GM13976 (cell line): ENCODE data around the gene BCL2L14.
"Not testable (repeated sequence)": the region's sequence is repeated elsewhere in the genome, so short reads cannot be mapped to it uniquely, and the experiment has no call there.

Source experiments
- DNase-seq: peaks from one replicate; pipeline ENCODE4 v3.0.0; 2012; ENCODE audit warnings: low spot score
- in situ Hi-C: fragments of 300-500 bp; cut with MboI; formaldehyde crosslinking; loops from one replicate; pipeline ENCODE4 v1.12.0; 2022; ENCODE audit warnings: low sequenced_read_pairs, mixed read lengths, inconsistent platforms; ENCODE audit not compliant: unreplicated experiment
- TF ChIP-seq, protein P1 (sequence below): IDR thresholded peaks from 2 replicates; pipeline ENCODE4 v1.5.1; 2012; ENCODE audit warnings: borderline replicate concordance, mild to moderate bottlenecking; ENCODE audit not compliant: insufficient read depth; ENCODE audit errors: extremely low read depth, missing control alignments, control extremely low read depth

BCL2L14 gene

DNA sequence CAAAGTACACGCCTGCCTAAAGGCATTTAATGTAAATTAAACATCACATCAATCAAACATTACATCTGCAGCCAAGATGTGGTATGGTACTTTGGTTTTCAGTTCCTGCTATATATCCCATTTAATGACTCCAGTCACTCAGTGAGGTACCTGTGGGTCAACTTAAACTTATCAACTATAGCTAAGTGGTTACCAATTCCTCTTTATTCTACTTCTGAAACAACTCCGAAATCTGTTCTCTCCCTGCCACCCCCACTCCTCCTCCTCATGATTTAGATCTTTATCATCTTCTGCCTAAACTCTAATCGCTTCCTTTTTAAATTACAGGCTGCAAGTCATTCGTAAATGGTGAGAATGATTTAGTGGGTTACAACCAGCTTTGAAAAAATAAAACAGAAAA is 57.9 kb downstream of the BCL2L14 start:
- no peak for DNase-seq
- in situ Hi-C loops: no loop called here
- TF ChIP-seq, protein P1, sequence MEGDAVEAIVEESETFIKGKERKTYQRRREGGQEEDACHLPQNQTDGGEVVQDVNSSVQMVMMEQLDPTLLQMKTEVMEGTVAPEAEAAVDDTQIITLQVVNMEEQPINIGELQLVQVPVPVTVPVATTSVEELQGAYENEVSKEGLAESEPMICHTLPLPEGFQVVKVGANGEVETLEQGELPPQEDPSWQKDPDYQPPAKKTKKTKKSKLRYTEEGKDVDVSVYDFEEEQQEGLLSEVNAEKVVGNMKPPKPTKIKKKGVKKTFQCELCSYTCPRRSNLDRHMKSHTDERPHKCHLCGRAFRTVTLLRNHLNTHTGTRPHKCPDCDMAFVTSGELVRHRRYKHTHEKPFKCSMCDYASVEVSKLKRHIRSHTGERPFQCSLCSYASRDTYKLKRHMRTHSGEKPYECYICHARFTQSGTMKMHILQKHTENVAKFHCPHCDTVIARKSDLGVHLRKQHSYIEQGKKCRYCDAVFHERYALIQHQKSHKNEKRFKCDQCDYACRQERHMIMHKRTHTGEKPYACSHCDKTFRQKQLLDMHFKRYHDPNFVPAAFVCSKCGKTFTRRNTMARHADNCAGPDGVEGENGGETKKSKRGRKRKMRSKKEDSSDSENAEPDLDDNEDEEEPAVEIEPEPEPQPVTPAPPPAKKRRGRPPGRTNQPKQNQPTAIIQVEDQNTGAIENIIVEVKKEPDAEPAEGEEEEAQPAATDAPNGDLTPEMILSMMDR: no peak

DNA sequence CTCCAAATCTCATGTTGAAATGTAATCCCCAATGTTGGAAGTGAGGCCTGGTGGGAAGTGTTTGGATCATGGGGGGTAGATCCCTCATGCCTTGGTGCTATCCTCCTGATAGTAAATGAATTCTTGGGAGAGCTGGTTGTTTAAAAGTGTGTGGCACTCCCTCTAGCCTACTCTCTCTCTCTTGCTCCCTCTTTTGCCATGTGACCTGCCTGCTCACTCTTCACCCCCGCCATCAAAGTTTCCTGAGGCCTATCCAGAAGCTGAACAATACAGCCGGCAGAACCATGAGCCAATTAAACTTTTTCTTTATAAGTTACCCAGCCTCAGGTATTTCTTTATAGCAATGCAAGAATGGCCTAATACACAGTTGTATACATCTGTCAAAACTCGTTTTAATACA is 62.5 kb downstream of the BCL2L14 start:
- in situ Hi-C loops: no loop called here
- DNase-seq: no peak
- TF ChIP-seq, protein P1: no peak

DNA sequence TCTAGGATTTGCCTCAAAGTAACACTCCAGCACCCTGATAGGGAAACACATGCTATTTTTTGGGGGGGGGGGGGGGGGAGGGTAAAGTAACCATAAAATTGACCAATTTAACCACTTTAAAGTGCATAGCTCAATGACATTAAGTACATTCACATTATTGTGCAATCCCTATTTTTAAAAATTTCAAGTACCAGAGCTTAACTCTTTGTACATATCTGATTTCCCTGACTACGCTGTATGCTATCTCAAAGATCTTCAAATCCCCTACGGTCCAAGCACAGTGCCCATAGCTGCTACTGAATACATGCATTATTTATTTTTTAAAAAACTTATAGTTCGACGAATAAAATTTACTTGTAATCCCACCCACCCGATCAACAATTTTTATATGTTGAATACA is 63.0 kb downstream of the BCL2L14 start:
- TF ChIP-seq, protein P1: no peak
- no peak for DNase-seq
- in situ Hi-C loops: no loop called here

DNA sequence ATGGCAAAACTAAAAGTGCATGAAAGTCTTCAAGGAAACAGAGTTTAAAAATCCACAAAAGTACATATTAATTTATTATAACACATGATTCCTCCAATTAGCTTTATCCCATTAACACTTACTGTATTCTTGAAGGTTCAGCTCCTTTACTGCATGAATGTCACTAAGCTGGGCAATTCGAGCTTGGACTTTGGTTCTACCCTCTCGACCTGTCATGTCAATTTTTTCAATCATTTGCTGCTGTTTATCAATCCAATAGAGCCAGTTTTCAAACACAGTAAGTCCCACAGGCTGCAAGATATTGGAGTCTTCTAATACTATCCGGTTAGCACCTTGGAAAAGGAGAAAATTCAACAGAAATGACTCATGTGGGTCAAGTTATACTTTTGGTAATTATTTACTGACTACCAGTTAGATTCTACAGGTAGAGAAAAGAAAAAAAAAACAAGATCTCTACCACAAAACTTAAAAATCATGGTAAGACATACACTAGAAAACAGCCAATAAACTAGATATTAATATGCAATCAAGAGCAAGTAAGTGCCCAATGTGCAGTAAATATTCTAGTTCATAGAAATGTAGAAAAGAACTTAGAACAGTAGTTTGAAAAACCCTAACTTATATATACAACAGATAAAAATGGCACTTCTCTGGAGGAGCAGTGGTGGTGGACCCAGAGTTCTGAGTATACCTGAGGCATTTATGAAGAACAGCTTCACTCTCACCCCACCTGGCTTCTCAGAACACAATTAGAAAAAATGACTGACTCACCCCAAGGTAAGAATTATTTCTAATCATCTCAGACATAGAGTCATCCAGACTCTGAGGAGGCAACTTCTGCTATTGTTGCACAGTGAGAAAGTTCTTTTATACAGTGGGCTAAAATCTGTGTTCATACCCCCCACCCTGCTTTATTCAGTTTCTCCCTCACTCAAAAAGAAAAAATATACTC is 67.7 kb downstream of the BCL2L14 start:
- DNase-seq: no peak
- TF ChIP-seq, protein P1: no peak
- in situ Hi-C loops: no loop called here

DNA sequence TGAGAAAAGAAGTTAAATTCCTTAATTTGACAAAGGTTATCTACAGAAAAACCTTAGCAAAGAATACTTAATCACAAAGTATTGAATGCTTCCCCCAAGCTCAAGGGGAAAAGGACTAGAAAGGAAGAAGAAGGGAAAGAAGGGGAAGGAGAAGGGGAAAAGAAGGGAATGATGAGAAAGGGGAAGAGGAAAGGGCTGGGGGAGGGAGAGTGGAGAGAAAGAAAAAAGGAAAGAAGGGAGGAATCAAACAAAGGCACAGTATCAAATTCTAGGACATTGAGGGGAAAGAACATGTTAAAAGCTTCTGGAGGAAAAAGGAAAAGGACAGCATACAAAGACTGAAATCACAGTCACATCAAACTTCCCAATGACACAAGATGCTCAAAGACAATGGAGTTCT is 70.3 kb downstream of the BCL2L14 start:
- no peak for DNase-seq
- TF ChIP-seq, protein P1: no peak
- in situ Hi-C loops: no loop called here

DNA sequence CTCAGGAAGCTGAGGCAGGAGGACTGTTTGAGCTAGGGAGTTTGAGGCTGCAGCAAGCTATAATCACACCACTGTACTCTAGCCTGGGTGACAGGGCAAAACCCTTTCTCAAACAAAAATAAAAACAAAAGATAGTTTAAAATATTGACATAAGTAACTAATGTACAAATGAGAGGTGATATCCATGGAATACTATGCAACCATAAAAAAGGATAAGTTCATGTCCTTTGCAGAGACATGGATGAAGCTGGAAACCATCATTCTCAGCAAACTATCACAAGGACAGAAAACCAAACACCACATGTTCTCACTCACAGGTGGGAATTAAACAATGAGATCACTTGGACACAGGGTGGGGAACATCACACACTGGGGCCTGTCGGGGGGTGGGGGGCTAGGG is 73.8 kb downstream of the BCL2L14 start:
- in situ Hi-C loops, DNase-seq: not testable (repeated sequence)

DNA sequence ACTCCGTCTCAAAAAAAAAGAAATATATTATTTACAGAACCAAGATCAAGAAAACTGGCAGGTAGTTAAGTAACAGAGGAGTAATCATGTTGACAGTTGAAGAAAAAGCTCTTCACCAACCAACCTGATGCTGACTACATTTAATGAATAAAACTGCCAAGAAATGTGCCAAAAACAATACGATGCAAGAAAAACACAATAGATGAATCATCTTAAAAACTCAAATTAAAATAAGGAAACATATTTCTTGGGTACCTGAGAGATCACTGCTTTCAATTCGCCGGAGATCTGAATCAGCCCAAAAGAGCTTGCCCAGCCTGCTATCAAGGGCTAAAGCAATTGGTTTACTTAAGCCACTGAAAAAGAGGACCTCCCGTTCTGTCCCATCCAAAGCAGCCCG is 76.4 kb downstream of the BCL2L14 start:
- TF ChIP-seq, protein P1: no peak

More for the DNA sequence above, 76.4 kb downstream of the BCL2L14 start:
- no peak for DNase-seq
- in situ Hi-C loops: no loop called here
